Ureter (tissue), 1 donor: ENCODE results near the gene OR1E2. TPM values are rescaled to one million over a fixed set of nuclear protein-coding genes. Genes with fewer than 3 reads are reported as not detected.
"Not testable (repeated sequence)": the region's sequence is repeated elsewhere in the genome, so short reads cannot be mapped to it uniquely, and the experiment has no call there.

Experiments
- DNase-seq: peaks from one replicate; pipeline ENCODE4 v3.0.0-alpha.2; 2020; ENCODE audit warnings: low spot score
- total RNA-seq: library from RNA; stranded (reverse); gene quantifications from one replicate; pipeline ENCODE4 v1.2.4, GENCODE V29; 2023
- donor health status: DM: yes; HTN: yes; CAD: no.

Gene OR1E2
- total RNA-seq, 1 donor from 2014 or later = not detected

DNA sequence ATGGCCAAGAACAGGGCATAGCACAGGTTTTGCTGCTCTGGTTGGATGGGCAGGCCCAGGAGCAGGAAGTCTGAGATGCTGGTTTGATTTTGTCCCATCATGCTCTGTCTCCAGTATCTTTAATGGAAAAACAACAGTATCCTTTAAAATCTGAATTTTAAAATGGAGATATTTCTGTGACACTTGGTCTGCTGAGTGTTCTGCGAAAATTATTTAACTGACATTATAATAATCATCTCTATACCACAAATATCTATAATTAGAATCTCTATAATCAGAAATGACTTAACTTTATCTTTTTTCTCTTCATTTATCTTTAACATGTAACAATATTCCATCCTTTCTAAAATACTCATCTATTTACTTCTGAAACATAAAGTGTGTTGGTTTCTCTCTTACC lies 35.3 kb downstream of the OR1E2 start, which contains the start of gene OR1E1:
TSS of gene OR1E1 (minus strand) at position 101 of the 400 bp plus-strand sequence. CDS start at position 101, 0 bp downstream.
- DNase-seq = no peak

DNA sequence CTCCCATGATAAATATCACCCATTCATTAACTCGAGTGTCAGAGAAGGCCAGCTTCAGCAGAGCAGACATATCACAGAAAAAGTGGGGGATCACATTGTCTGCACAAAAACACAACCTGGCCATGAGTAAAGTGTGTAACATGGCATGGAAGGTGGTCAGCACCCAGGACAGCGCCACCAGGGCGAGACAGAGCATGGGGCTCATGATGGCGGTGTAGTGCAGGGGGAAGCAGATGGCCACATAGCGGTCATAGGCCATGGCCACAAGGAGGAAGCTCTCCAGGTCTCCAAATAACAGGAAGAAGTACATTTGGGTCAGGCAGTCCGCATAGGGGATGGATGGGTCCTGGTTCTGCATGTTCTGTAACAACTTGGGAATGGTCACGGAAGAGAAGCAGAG lies 35.8 kb downstream of the OR1E2 start:
- DNase-seq = not testable (repeated sequence)

GRCh38 chr17:3389791-3390190 lies 43.9 kb downstream of the OR1E2 start:
- no peak for DNase-seq

- no peak for DNase-seq
Measured at GRCh38 chr17:3385869-3386816, 47.5 kb downstream of the OR1E2 start, which contains the start of gene OR3A2. Gene OR3A2, minus strand, starts transcription at chr17:3386308.

Other genes starting within 250 kb of the OR1E2 start
- gene OR1A2, start 236.3 kb downstream of the OR1E2 start, total RNA-seq = not detected
- gene OR1A1, start 226.2 kb downstream of the OR1E2 start, total RNA-seq = not detected
- not detected for gene OR3A1, start 135.5 kb downstream of the OR1E2 start, total RNA-seq
- 2.7 TPM for gene OR3A2, start 47.5 kb downstream of the OR1E2 start, total RNA-seq
- not detected for gene OR1E1, start 35.4 kb downstream of the OR1E2 start, total RNA-seq
- gene OR3A3, start 22.5 kb downstream of the OR1E2 start, total RNA-seq = not detected
- gene SPATA22, start 38.0 kb upstream of the OR1E2 start, total RNA-seq = not detected
- 15.3 TPM for gene ASPA, start 42.2 kb upstream of the OR1E2 start, total RNA-seq
- 4.3 TPM for gene TRPV3, start 124.0 kb upstream of the OR1E2 start, total RNA-seq
- 9.0 TPM for gene TRPV1, start 175.6 kb upstream of the OR1E2 start, total RNA-seq
- 22.8 TPM for gene SHPK, start 202.4 kb upstream of the OR1E2 start, total RNA-seq
- 11.7 TPM for gene CTNS, start 202.9 kb upstream of the OR1E2 start, total RNA-seq
- 152 TPM for gene TAX1BP3, start 234.7 kb upstream of the OR1E2 start, total RNA-seq
- 24.3 TPM for gene EMC6, start 235.0 kb upstream of the OR1E2 start, total RNA-seq